K562 (cell line): ENCODE results near the gene DPP9. TPM values are rescaled to one million over a fixed set of nuclear protein-coding genes. Genes with fewer than 3 reads are reported as not detected.

Experiments used
- CTCF ChIP-seq, 3 experiments: IDR thresholded peaks in 2 of 3; conservative IDR thresholded peaks in 1 of 3; 2 replicates each; pipeline ENCODE4 v1.5.1; 2011 to 2012; ENCODE audit warnings: low read length in 3 of 3, mild to moderate bottlenecking in 3 of 3, control low read depth in 2 of 3, improper control_type of control experiment in 1 of 3, inconsistent platforms in 1 of 3, low read depth in 1 of 3, mixed read lengths in 1 of 3, moderate library complexity in 1 of 3; ENCODE audit not compliant: insufficient read depth in 2 of 3
- MTA2 ChIP-seq: fragments of 450-650 bp; IDR thresholded peaks from 2 replicates; pipeline ENCODE4 v1.6.1; 2016; ENCODE audit warnings: low read depth
- PRPF4 ChIP-seq: fragments of 200-400 bp; formaldehyde crosslinking; IDR thresholded peaks from one replicate; pipeline ENCODE4 v1.6.1; 2017; ENCODE audit warnings: low read length, low read depth, mild to moderate bottlenecking; ENCODE audit not compliant: insufficient read depth, poor library complexity, severe bottlenecking
- PTBP1 ChIP-seq: fragments of 200-400 bp; formaldehyde crosslinking; IDR thresholded peaks from 2 replicates; pipeline ENCODE4 v1.6.1; 2017; ENCODE audit warnings: low read depth, low read length
- RHOXF2B ChIP-seq: fragments of 250-450 bp; sonication (Bioruptor Pico); conservative IDR thresholded peaks from 2 replicates; pipeline ENCODE4 v1.5.1; 2021
- SFPQ ChIP-seq: fragments of 200-400 bp; formaldehyde crosslinking; IDR thresholded peaks from 2 replicates; pipeline ENCODE4 v1.6.1; 2017; ENCODE audit warnings: mild to moderate bottlenecking, low read depth, low read length, moderate library complexity
- TFE3 ChIP-seq: fragments of 450-650 bp; formaldehyde crosslinking; IDR thresholded peaks from 2 replicates; pipeline ENCODE4 v1.4.0; 2020; ENCODE audit warnings: mild to moderate bottlenecking, mixed read lengths
- TGIF2 ChIP-seq: sonication (generic); formaldehyde crosslinking; IDR thresholded peaks from 2 replicates; pipeline ENCODE4 v1.8.1; 2022; ENCODE audit warnings: mild to moderate bottlenecking, missing genetic modification reagents, moderate library complexity
- ZNF318 ChIP-seq, 2 experiments: fragments of 450-650 bp; IDR thresholded peaks; 2 replicates each; pipeline ENCODE4 v1.6.1; 2016; ENCODE audit warnings: mild to moderate bottlenecking in 2 of 2, borderline replicate concordance in 1 of 2, low read depth in 1 of 2, moderate library complexity in 1 of 2
- polyA plus RNA-seq, 8 experiments: library from polyadenylated mRNA; depleted of rRNA in 4 of 8; stranded (reverse) in 5 of 8; unstranded in 3 of 8; fragments of >200 nt; fragmentation: Nextera tagmentation in 2 of 8; fragmentation: Illumina TruSeq in 1 of 8; extraction: Ambion mirVana in 2 of 8; extraction: Trizol in 1 of 8; gene quantifications; 2 replicates each; pipeline versions ENCODE4 v1.2.1 to v1.2.3, GENCODE V29; 2011 to 2014; ENCODE audit warnings: inconsistent platforms in 1 of 8, missing spikeins in 1 of 8
- total RNA-seq, 7 experiments: library from RNA; depleted of rRNA in 6 of 7; stranded (reverse); fragments of >200 nt in 6 of 7; fragmentation: Illumina TruSeq in 2 of 7; extraction: Trizol in 2 of 7; gene quantifications; 2 replicates each; pipeline versions ENCODE4 v1.2.1 to v1.2.3, GENCODE V29; 2011 to 2021; ENCODE audit warnings: low replicate concordance in 1 of 7

DPP9 gene
- total and polyA plus RNA-seq, 9 of the 15 experiments (the other 6 are each of a cell fraction or from before 2014, with no cell fraction given), result 0.90 to 66.7 (median 24.5) TPM

GRCh38 chr19:4723595-4724514, at the start of gene DPP9 (continued):
- no peak for TF ChIP-seq ZNF318 (IDR thresholded peaks at IDR 0.05; ENCODE audit: borderline replicate concordance in 1 of 2, low read depth in 1 of 2)
- no peak for TF ChIP-seq TFE3 (CRISPR knock-in tag)
- peak; percentile 67; the same call in 1 of the 2 replicates for TF ChIP-seq MTA2
- peak; percentile 29 to 52 (median 51); a peak in 4 of 6 replicates for TF ChIP-seq CTCF (IDR thresholded peaks at IDR 0.05 in 2 of 3, conservative IDR thresholded peaks at IDR 0.05 in 1 of 3; ENCODE audit: insufficient read depth in 2 of 3, low read depth in 1 of 3, low read length in 3 of 3)
- TF ChIP-seq PTBP1, result no peak
- no peak for TF ChIP-seq SFPQ
- TF ChIP-seq PRPF4, result no peak
- TF ChIP-seq RHOXF2B (CRISPR knock-in tag), result no peak
- no peak; the same call in 1 of the 2 replicates for TF ChIP-seq TGIF2 (CRISPR knock-in tag)
